Aortic smooth muscle cell (primary cell): ENCODE measurements around the gene BUB1. TPM values are rescaled to one million over a fixed set of nuclear protein-coding genes. Genes with fewer than 3 reads are reported as not detected.

ENCODE experiments used
- total RNA-seq: library from RNA; depleted of rRNA; stranded (reverse); fragments of >200 nt; gene quantifications from 2 replicates; pipeline ENCODE4 v1.2.3, GENCODE V29; 2014

Gene BUB1
- total RNA-seq: 19.3 and 28.0 TPM in 2 replicates

DNA sequence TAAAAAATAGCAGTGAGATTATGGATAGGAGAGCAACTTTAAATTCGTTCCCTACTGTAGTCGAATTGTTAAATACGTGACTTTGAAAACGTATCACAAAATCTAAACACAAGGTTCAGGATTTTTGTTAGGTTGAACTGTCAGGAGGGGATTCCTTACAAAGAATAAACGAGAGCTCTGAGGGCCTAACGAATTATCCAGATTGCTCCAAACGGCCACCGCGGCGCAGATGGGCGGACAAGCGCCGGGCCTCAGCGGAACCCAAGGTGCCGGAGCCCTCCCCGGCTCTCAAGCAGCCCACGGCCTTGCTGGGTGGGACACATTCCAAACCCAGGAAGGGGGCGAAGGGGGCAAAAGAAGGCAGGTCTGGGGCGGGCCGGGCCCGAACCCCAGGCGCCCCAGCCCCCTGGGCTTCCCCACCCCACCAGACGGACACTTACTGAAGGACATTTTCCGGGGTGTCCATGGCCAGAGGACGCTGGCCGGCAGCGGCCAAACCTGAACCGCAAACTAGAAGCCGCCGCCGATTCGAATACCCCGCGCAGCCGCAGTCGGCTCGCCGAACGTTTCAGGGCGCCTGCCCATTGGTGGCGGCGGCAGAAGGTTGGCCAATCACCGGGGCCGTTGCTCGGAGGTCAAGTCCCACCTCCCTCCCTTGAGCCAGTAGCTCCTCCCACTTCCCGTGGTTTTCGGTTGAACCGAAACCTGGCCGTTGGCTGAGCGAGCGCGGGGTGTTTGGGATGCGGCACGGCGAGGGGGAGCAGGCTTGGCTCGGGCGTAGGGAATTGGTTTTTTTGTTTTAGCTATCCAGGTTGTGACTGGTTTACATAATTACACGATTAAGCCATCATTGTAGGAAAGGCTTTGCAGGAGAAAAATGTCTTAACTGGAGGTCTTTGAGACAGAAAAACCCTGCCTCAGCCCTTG lies at the start of gene BUB1:
Gene BUB1, minus strand, starts transcription at position 534 of the 927 bp plus-strand sequence. Its CDS starts 68 bp downstream, at position 466.

Other genes with a start within 250 kb of the BUB1 start
- gene LIMS4, start 205.2 kb downstream of the BUB1 start, total RNA-seq: 12.4 and 23.9 TPM in 2 replicates
- gene RGPD6, start 100.8 kb downstream of the BUB1 start, total RNA-seq: 33.9 and 49.3 TPM in 2 replicates
- gene ACOXL, start 54.5 kb upstream of the BUB1 start, total RNA-seq: not detected in 2 replicates